HepG2 (cell line): ENCODE results near the gene SMCO4. TPM values are rescaled to one million over a fixed set of nuclear protein-coding genes. Genes with fewer than 3 reads are reported as not detected.

Source experiments
- BCLAF1 ChIP-seq: fragments of 450-650 bp; IDR thresholded peaks from 2 replicates; pipeline ENCODE4 v1.6.1; 2017; ENCODE audit warnings: mild to moderate bottlenecking
- CENPT ChIP-seq: sonication (generic); formaldehyde crosslinking; IDR thresholded peaks from 2 replicates; pipeline ENCODE4 v1.8.0; 2022; ENCODE audit warnings: low read depth, mild to moderate bottlenecking, moderate library complexity, missing genetic modification reagents
- ELF1 ChIP-seq: sonication (generic); formaldehyde crosslinking; IDR thresholded peaks from 2 replicates; pipeline ENCODE4 v1.4.0; 2020; ENCODE audit warnings: missing genetic modification reagents
- ETV5 ChIP-seq: IDR thresholded peaks from 2 replicates; pipeline ENCODE4 v1.6.1; 2018; ENCODE audit warnings: missing biosample characterization, missing genetic modification reagents, inconsistent platforms, borderline replicate concordance
- FOSL1 ChIP-seq: sonication (generic); formaldehyde crosslinking; IDR thresholded peaks from 2 replicates; pipeline ENCODE4 v1.9.0; 2021; ENCODE audit warnings: missing genetic modification reagents, borderline replicate concordance
- GMEB1 ChIP-seq: sonication (generic); formaldehyde crosslinking; IDR thresholded peaks from 2 replicates; pipeline ENCODE4 v1.5.1; 2020; ENCODE audit warnings: missing genetic modification reagents, mild to moderate bottlenecking, borderline replicate concordance
- HOXA7 ChIP-seq: sonication (generic); formaldehyde crosslinking; IDR thresholded peaks from 2 replicates; pipeline ENCODE4 v1.8.1; 2022; ENCODE audit warnings: mild to moderate bottlenecking, missing genetic modification reagents, moderate library complexity
- KLF9 ChIP-seq: IDR thresholded peaks from 2 replicates; pipeline ENCODE4 v1.6.1; 2016; ENCODE audit warnings: low read depth
- MATR3 ChIP-seq: sonication (generic); formaldehyde crosslinking; IDR thresholded peaks from 2 replicates; pipeline ENCODE4 v1.4.0; 2020; ENCODE audit warnings: missing genetic modification reagents
- RNF2 ChIP-seq: fragments of 450-650 bp; conservative IDR thresholded peaks from 2 replicates; pipeline ENCODE4 v1.6.1; 2016; ENCODE audit warnings: low read depth
- SCMH1 ChIP-seq: sonication (generic); formaldehyde crosslinking; IDR thresholded peaks from 2 replicates; pipeline ENCODE4 v1.9.0; 2021; ENCODE audit warnings: missing genetic modification reagents, mild to moderate bottlenecking, borderline replicate concordance
- SNAI1 ChIP-seq: sonication (generic); formaldehyde crosslinking; IDR thresholded peaks from 2 replicates; pipeline ENCODE4 v1.5.0; 2020; ENCODE audit warnings: mild to moderate bottlenecking, missing genetic modification reagents, borderline replicate concordance
- TEAD2 ChIP-seq: sonication (generic); formaldehyde crosslinking; IDR thresholded peaks from 2 replicates; pipeline ENCODE4 v1.9.0; 2021; ENCODE audit warnings: missing genetic modification reagents
- XRCC5 ChIP-seq: fragments of 200-400 bp; formaldehyde crosslinking; optimal IDR thresholded peaks from 2 replicates; pipeline ENCODE3; 2017; ENCODE audit warnings: mild to moderate bottlenecking, low read length
- ZC3H4 ChIP-seq: sonication (generic); formaldehyde crosslinking; IDR thresholded peaks from 2 replicates; pipeline ENCODE4 v1.4.0; 2020; ENCODE audit warnings: missing genetic modification reagents, borderline replicate concordance
- ZMYM3 ChIP-seq: sonication (generic); formaldehyde crosslinking; IDR thresholded peaks from 2 replicates; pipeline ENCODE4 v1.5.1; 2020; ENCODE audit warnings: mild to moderate bottlenecking, missing genetic modification reagents
- ZNF10 ChIP-seq: sonication (generic); formaldehyde crosslinking; IDR thresholded peaks from 2 replicates; pipeline ENCODE4 v1.4.0; 2020; ENCODE audit warnings: mild to moderate bottlenecking, low read depth, missing genetic modification reagents, borderline replicate concordance
- ZNF350 ChIP-seq: sonication (generic); formaldehyde crosslinking; IDR thresholded peaks from 2 replicates; pipeline ENCODE4 v1.4.0; 2020; ENCODE audit warnings: mild to moderate bottlenecking, low read depth, missing genetic modification reagents, borderline replicate concordance
- ZXDC ChIP-seq: sonication (generic); formaldehyde crosslinking; IDR thresholded peaks from 2 replicates; pipeline ENCODE4 v1.5.0; 2020; ENCODE audit warnings: mild to moderate bottlenecking, missing genetic modification reagents
- polyA plus RNA-seq, 8 experiments: library from polyadenylated mRNA; depleted of rRNA in 3 of 8; stranded (reverse) in 7 of 8; unstranded in 1 of 8; fragments of >200 nt; fragmentation: Illumina TruSeq in 4 of 8; extraction: Trizol in 4 of 8; gene quantifications; 2 replicates each; pipeline versions ENCODE4 v1.2.1 to v1.2.3, GENCODE V29; 2011 to 2016; ENCODE audit warnings: low read depth in 4 of 8, missing spikeins in 1 of 8, mixed read lengths in 1 of 8; ENCODE audit not compliant: insufficient read depth in 1 of 8
- total RNA-seq, 5 experiments: library from RNA; depleted of rRNA; stranded (reverse); fragments of >200 nt; fragmentation: Illumina TruSeq; extraction: Trizol; gene quantifications; 2 replicates each; pipeline ENCODE4 v1.2.3, GENCODE V29; 2016; ENCODE audit warnings: low read depth in 1 of 5
- TF ChIP-seq, protein P1 (sequence below): sonication (generic); formaldehyde crosslinking; conservative IDR thresholded peaks from 2 replicates; pipeline ENCODE4 v1.4.0; 2020; ENCODE audit warnings: missing genetic modification reagents

The SMCO4 gene
- total and polyA plus RNA-seq, 2 of the 13 experiments (the other 11 are each of a cell fraction or from before 2014, with no cell fraction given): 10.6 to 28.5 TPM

DNA sequence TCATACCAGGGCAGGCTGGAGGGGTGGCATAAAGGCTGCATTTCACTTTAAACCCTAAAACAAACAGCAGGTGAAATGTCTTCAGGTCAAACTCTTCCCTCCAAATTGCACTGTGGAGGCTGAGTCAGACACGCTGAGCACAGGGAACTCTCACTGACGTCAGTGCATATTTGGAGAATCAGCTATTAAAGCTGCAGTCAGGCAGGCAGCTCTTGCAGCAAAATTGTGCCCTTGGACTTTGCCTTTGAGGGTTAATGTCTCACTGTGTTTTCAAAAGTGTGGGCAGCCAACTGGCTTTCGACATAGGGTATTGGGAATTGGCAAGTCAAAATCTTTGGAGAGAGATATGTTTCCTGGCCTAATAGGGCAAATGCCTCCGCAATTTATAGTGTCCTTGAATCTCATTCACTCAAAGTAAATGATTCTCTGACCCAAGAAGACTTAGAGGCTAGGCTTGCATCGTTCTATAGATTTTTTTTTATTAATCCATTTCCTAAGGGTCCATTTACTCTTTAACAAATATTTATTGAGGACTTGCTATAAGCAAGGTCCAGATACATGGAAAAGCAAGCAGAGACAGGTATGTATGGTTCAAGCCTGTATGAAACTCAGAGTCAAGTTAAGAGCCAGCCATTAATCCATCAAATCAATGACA is 27.7 kb upstream of the SMCO4 start (continued):
- TF ChIP-seq, protein P1, sequence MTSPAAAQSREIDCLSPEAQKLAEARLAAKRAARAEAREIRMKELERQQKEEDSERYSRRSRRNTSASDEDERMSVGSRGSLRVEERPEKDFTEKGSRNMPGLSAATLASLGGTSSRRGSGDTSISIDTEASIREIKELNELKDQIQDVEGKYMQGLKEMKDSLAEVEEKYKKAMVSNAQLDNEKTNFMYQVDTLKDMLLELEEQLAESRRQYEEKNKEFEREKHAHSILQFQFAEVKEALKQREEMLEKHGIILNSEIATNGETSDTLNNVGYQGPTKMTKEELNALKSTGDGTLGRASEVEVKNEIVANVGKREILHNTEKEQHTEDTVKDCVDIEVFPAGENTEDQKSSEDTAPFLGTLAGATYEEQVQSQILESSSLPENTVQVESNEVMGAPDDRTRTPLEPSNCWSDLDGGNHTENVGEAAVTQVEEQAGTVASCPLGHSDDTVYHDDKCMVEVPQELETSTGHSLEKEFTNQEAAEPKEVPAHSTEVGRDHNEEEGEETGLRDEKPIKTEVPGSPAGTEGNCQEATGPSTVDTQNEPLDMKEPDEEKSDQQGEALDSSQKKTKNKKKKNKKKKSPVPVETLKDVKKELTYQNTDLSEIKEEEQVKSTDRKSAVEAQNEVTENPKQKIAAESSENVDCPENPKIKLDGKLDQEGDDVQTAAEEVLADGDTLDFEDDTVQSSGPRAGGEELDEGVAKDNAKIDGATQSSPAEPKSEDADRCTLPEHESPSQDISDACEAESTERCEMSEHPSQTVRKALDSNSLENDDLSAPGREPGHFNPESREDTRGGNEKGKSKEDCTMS (CRISPR knock-in tag): no peak
- TF ChIP-seq ZMYM3 (CRISPR knock-in tag) (peak; percentile 62), BCLAF1 (no peak), SCMH1 (CRISPR knock-in tag) (no peak), ZNF350 (CRISPR knock-in tag) (0 out of 2 replicates have a peak, but pooled peaks have one; percentile 31), RNF2 (no peak), GMEB1 (CRISPR knock-in tag) (peak; percentile 30; the same call in 1 of the 2 replicates), TEAD2 (CRISPR knock-in tag) (no peak), ETV5 (CRISPR knock-in tag) (peak; percentile 60; the same call in 1 of the 2 replicates), ELF1 (CRISPR knock-in tag) (peak; percentile 53; the same call in 1 of the 2 replicates), ZXDC (CRISPR knock-in tag) (no peak), CENPT (CRISPR knock-in tag) (no peak), SNAI1 (CRISPR knock-in tag) (no peak), FOSL1 (CRISPR knock-in tag) (peak; percentile 39; the same call in 1 of the 2 replicates), ZNF10 (CRISPR knock-in tag) (no peak), HOXA7 (CRISPR knock-in tag) (no peak), XRCC5 (peak; percentile 66), KLF9 (CRISPR knock-in tag) (no peak), ZC3H4 (no peak), MATR3 (CRISPR knock-in tag) (no peak)
